AG10803 (cell line): ENCODE data around the gene CKM.

Experiments used
- DNase-seq: peaks from one replicate; pipeline ENCODE4 v3.0.0; 2010; ENCODE audit warnings: low read depth
- H3K4me3 ChIP-seq: 2 replicates; pipeline ENCODE4 v1.5.1; 2011; ENCODE audit warnings: mild to moderate bottlenecking, low read length, control low read depth
- TF ChIP-seq, protein P1 (sequence below): conservative IDR thresholded peaks from 2 replicates; pipeline ENCODE4 v1.5.1; 2011; ENCODE audit warnings: mild to moderate bottlenecking, low read length, control low read depth, inconsistent platforms

Gene CKM

DNA sequence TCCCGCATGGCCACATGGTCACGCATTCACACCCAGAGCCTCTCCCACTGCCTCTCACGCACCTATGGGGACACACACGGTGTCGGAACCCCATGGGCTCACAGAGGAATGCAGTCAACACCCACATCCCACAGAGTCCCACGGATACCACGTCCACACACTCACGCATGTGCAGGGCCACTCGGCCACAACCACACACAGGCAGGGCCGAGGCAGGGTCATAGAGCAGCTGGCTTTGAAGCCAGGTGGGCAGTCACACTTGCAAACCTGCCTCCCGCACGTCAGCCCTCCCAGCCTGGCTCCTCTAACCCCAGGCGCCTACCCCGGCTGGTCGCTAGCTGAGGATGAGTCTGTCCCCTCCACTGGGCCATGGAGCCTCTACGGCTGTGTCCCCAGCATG lies 39.6 kb upstream of the CKM start:
- TF ChIP-seq, protein P1, sequence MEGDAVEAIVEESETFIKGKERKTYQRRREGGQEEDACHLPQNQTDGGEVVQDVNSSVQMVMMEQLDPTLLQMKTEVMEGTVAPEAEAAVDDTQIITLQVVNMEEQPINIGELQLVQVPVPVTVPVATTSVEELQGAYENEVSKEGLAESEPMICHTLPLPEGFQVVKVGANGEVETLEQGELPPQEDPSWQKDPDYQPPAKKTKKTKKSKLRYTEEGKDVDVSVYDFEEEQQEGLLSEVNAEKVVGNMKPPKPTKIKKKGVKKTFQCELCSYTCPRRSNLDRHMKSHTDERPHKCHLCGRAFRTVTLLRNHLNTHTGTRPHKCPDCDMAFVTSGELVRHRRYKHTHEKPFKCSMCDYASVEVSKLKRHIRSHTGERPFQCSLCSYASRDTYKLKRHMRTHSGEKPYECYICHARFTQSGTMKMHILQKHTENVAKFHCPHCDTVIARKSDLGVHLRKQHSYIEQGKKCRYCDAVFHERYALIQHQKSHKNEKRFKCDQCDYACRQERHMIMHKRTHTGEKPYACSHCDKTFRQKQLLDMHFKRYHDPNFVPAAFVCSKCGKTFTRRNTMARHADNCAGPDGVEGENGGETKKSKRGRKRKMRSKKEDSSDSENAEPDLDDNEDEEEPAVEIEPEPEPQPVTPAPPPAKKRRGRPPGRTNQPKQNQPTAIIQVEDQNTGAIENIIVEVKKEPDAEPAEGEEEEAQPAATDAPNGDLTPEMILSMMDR: no peak
- DNase-seq: no peak
- H3K4me3 ChIP-seq: no peak overlapping the region

DNA sequence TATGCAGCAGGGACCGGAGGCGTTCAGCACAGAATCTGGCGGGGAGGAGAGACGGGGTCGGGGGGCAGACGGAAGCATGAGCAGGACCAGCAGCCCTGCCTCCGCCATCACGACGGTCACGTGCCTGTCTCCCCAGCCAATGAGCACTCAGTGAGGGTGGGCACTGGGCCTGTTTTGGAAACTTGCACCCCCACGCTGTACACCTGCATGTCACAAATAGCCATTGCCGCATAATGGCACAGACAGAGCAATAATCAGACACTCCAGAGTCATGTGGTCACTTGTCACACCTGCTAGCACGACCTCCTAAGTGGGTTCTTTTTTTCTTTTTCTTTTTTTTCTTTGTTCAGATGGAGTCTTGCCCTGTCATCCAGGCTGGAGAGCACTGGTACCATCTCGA lies 38.9 kb upstream of the CKM start:
- no peak overlapping the region for H3K4me3 ChIP-seq
- TF ChIP-seq, protein P1: no peak
- no peak for DNase-seq

DNA sequence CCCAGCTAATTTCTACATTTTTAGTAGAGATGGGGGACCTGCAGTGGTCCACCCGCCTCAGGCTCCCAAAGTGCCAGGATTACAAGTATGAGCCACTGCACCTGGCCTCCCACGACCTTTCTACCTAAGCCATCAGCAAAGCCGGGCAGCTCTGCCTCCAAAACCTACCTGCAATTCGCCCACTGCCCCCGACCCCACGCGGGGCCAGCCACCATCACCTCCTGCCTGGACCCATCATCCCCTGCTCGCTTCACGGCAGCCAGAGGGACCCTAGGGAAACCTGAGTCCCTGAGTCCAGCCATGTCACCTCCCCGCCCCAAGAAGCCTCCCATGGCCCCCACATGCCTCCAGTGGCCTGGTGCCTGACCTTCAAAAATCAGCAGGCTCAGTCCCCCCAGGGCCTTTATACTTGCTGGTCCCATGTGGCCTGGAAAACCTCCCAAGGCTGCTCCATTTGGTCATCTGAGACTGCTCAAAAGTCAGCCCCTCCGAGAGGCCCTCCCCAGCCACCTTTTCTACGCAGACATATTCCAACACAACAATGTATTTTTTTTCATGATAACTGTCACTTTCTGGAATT lies 35.6 kb upstream of the CKM start:
- TF ChIP-seq, protein P1: no peak
- DNase-seq: no peak
- no peak overlapping the region for H3K4me3 ChIP-seq

DNA sequence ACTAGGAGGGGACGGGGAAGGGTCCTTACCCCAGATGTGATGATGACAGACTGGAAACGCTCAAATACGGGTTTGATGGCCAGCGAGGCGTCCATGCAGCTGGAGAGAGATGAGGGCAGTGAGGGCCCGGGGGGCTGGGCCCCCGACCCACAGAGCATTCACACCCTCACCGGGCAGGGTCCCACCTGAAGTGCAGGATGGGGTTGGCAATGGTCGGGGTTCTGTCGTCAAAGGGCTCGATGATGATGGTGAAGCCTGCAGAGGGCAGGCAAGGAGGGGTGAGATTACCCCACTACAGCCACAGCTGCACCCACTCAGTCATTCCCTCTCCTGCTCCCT lies 34.7 kb upstream of the CKM start:
- DNase-seq: no peak
- no peak overlapping the region for H3K4me3 ChIP-seq
- TF ChIP-seq, protein P1: no peak

DNA sequence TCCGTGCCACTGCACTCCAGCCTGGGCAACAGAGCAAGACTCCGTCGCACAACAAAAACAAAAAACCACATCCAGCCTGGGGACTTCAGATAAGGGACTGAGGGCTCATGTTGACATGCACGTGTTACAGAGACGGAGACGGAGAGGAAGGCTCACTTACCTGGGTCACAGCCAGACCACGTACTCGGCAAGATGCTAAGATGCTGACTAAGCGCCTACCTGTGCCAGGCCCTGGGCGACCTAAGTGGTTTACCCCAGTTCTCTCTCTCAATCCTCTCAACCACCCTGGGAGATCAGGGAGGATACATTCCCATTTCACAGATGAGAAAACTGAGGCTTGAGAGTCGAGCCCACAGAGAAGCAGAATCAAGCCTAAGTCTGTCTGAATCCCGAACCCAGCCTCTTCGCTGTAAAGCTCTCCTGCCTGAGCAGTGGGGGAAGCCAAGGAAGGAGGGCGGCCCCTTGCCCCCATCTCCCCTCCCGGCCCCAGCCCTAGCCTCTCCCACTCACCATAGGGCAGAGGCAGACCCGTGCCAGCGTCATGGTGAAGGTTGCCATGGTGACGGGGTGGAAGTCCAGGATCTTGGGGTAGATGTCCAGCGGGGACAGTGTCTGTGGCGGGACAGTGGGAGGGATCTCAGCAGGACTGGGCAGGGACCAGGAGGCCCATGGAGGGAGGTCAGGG lies 34.2 kb upstream of the CKM start:
- H3K4me3 ChIP-seq: no peak overlapping the region
- TF ChIP-seq, protein P1: no peak
- DNase-seq: no peak

DNA sequence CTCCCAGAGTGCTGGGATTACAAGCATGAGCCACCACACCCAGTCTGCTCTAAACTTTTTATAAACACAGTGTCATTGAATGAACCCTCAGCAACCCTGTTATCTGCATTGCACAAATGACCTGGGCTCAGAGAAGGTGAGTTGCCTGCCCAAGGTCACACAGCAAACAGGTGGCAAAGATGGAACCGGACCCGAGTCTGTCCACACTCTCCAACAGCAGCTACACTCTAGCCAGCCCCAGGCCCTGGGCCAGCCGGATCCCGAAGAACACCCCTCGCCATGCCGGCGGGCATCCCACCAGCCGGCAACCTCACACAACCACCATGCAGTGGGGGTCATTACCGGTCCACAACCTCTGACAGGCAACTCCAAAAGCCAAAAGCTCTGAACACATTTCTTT lies 33.2 kb upstream of the CKM start:
- DNase-seq: no peak
- H3K4me3 ChIP-seq: no peak overlapping the region
- TF ChIP-seq, protein P1: no peak

DNA sequence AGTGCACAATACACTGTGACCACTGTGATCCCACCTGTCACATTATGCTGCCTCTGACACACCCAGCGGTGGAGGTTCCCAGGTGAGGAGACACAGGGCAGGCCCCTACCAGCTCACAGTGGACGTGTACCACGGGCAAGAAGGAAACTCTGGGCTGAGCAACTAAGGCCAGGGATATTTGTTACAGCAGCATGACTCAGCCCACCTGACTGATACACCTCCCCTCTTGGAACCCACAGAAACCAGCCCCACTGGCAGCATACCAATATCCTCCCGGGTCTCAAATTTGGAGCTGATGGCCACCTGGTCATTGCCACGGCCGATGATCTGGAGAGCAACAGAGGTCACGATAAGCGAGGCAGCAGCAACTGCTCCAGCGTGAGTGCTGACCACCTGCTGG lies 32.7 kb upstream of the CKM start:
- no peak for DNase-seq
- H3K4me3 ChIP-seq: no peak overlapping the region
- TF ChIP-seq, protein P1: no peak
